Measurements from ENCODE around the gene LINS1. TPM values are rescaled to one million over a fixed set of nuclear protein-coding genes. Genes with fewer than 3 reads are reported as not detected.
A peak's percentile ranks its signal among the peaks of the same experiment; 100 is the strongest.

Gene LINS1
- total RNA-seq, 4 donors from 2014 or later, result 32.9 to 63.0 (median 53.3) TPM

- no peak overlapping the region for H3K4me3 ChIP-seq (replicated peaks in 1 of 3)
- H3K9me3 ChIP-seq, result no peaks in the 10 kb centered on the region
- no peaks in the 10 kb centered on the region for H3K27me3 ChIP-seq
- intact Hi-C loops (cut with DNase I), result no loop called here
- DNase-seq, result no peak
- no peaks in the 10 kb centered on the region for H3K36me3 ChIP-seq
- no peak overlapping the region for H3K27ac ChIP-seq
- no peaks in the 10 kb centered on the region for H3K4me1 ChIP-seq
- WGBS, 2 donors, result 95 to 100% methylated on average over 1 of the region's 1 CpG
- TF ChIP-seq POLR2A (IDR thresholded peaks at IDR 0.05), result no peak
- no peak for TF ChIP-seq CTCF (IDR thresholded peaks at IDR 0.05)
Measured at GRCh38 chr15:100588638-100589242, 13.2 kb downstream of the LINS1 start.

GRCh38 chr15:100580414-100580813 is 21.6 kb downstream of the LINS1 start:
- intact Hi-C loops (cut with DNase I), result no loop called here
- 91 to 95% methylated on average over 4 of the region's 4 CpGs for WGBS, 2 donors
- H3K4me1 ChIP-seq, result peaks cover 0 to 4% of the 10 kb centered on the region in 2 donors

GRCh38 chr15:100573526-100573925 is 28.5 kb downstream of the LINS1 start:
- no peak overlapping the region for H3K4me3 ChIP-seq (replicated peaks in 1 of 3)
- H3K36me3 ChIP-seq, result peaks cover 4 to 23% of the 10 kb centered on the region in 2 donors
- no peak for DNase-seq
- TF ChIP-seq CTCF (IDR thresholded peaks at IDR 0.05), result no peak
- no peak for TF ChIP-seq POLR2A (IDR thresholded peaks at IDR 0.05)
- H3K27ac ChIP-seq, result no peak overlapping the region
- intact Hi-C loops (cut with DNase I), result no loop called here
- H3K9me3 ChIP-seq, result no peaks in the 10 kb centered on the region
- H3K4me1 ChIP-seq, result no peaks in the 10 kb centered on the region
- no peaks in the 10 kb centered on the region for H3K27me3 ChIP-seq
- WGBS, 2 donors, result 95% methylated on average over 4 of the region's 4 CpGs

More at GRCh38 chr15:100580414-100580813, 21.6 kb downstream of the LINS1 start:
- Histone ChIP-seq H3K36me3 (no peaks in the 10 kb centered on the region), H3K9me3 (no peaks in the 10 kb centered on the region), H3K27ac (no peak overlapping the region), H3K27me3 (no peaks in the 10 kb centered on the region), H3K4me3 (replicated peaks in 1 of 3) (no peak overlapping the region)
- no peak for DNase-seq
- TF ChIP-seq POLR2A (IDR thresholded peaks at IDR 0.05) (no peak), CTCF (IDR thresholded peaks at IDR 0.05) (no peak)

GRCh38 chr15:100572362-100572983 is 29.5 kb downstream of the LINS1 start:
- Histone ChIP-seq H3K9me3 (no peaks in the 10 kb centered on the region), H3K27me3 (no peaks in the 10 kb centered on the region), H3K27ac (no peak overlapping the region), H3K4me1 (no peaks in the 10 kb centered on the region), H3K4me3 (replicated peaks in 1 of 3) (no peak overlapping the region), H3K36me3 (peaks cover 4 to 23% of the 10 kb centered on the region in 2 donors)
- intact Hi-C loops (cut with DNase I), result no loop called here
- no peak for TF ChIP-seq POLR2A (IDR thresholded peaks at IDR 0.05)
- TF ChIP-seq CTCF (IDR thresholded peaks at IDR 0.05), result peak in 4 of 6 experiments; percentile 10 to 61 (median 48)
- no peak for DNase-seq
- WGBS, 2 donors, result 68 to 70% methylated on average over 4 of the region's 4 CpGs

GRCh38 chr15:100571592-100572167 is 30.3 kb downstream of the LINS1 start:
- Histone ChIP-seq H3K27ac (no peak overlapping the region), H3K36me3 (peaks cover 4 to 23% of the 10 kb centered on the region in 2 donors), H3K27me3 (no peaks in the 10 kb centered on the region), H3K4me3 (replicated peaks in 1 of 3) (no peak overlapping the region), H3K9me3 (no peaks in the 10 kb centered on the region), H3K4me1 (no peaks in the 10 kb centered on the region)
- no peak for TF ChIP-seq POLR2A (IDR thresholded peaks at IDR 0.05)
- TF ChIP-seq CTCF (IDR thresholded peaks at IDR 0.05), result no peak
- 89 to 92% methylated on average over 6 of the region's 6 CpGs for WGBS, 2 donors
- intact Hi-C loops (cut with DNase I), result no loop called here
- DNase-seq, result no peak
